Esophagus squamous epithelium (tissue), 4 donors: ENCODE measurements around the gene MTURN.

ENCODE experiments used
- CTCF ChIP-seq, 6 experiments: fragments of 450-650 bp in 4 of 6; fragments of 200-600 bp in 2 of 6; sonication (generic) in 2 of 6; IDR thresholded peaks; one replicate each; pipeline ENCODE4 v1.5.1; 2016 to 2019; ENCODE audit warnings: antibody characterized with exemption in 6 of 6, mild to moderate bottlenecking in 4 of 6, moderate library complexity in 4 of 6
- POLR2A ChIP-seq, 4 donors: fragments of 450-650 bp; IDR thresholded peaks; one replicate each; pipeline ENCODE4 v1.6.1; 2017; ENCODE audit warnings: antibody characterized with exemption in 4 of 4, mild to moderate bottlenecking in 4 of 4, moderate library complexity in 3 of 4

GRCh38 chr7:30119890-30120577 is 14.8 kb upstream of the MTURN start:
- no peak for TF ChIP-seq CTCF (IDR thresholded peaks at IDR 0.05)
- no peak for TF ChIP-seq POLR2A (IDR thresholded peaks at IDR 0.05)
